Measurements from ENCODE around the gene OLFM3. TPM values are rescaled to one million over a fixed set of nuclear protein-coding genes. Genes with fewer than 3 reads are reported as not detected.

OLFM3 gene
- total RNA-seq, 4 donors from 2014 or later = 0.23 to 1.2 (median 0.34) TPM

GRCh38 chr1:101908980-101909379, 87.7 kb downstream of the OLFM3 start:
- H3K9me3 ChIP-seq = no peaks in the 10 kb centered on the region
- intact Hi-C loops (cut with DNase I) = no loop called here
- H3K27me3 ChIP-seq = no peaks in the 10 kb centered on the region
- no peaks in the 10 kb centered on the region for H3K4me1 ChIP-seq
- H3K4me3 ChIP-seq = no peak overlapping the region
- H3K27ac ChIP-seq (replicated peaks in 1 of 4) = no peak overlapping the region
- TF ChIP-seq POLR2A (IDR thresholded peaks at IDR 0.05; ENCODE audit: low read depth) (no peak), CTCF (IDR thresholded peaks at IDR 0.05) (no peak), POLR2AphosphoS5 (IDR thresholded peaks at IDR 0.05) (no peak), EP300 (IDR thresholded peaks at IDR 0.05) (no peak)
- no peaks in the 10 kb centered on the region for H3K36me3 ChIP-seq
- no peak for DNase-seq (ENCODE audit: extremely low spot score)

- no peaks in the 10 kb centered on the region for H3K36me3 ChIP-seq
- no peaks in the 10 kb centered on the region for H3K4me1 ChIP-seq
- H3K27me3 ChIP-seq = no peaks in the 10 kb centered on the region
- H3K4me3 ChIP-seq = no peak overlapping the region
- H3K27ac ChIP-seq (replicated peaks in 1 of 4) = no peak overlapping the region
- intact Hi-C loops (cut with DNase I) = no loop called here
- WGBS = 74% methylated on average over 2 of the region's 2 CpGs
- no peaks in the 10 kb centered on the region for H3K9me3 ChIP-seq
- TF ChIP-seq POLR2A (IDR thresholded peaks at IDR 0.05; ENCODE audit: low read depth) (no peak), CTCF (IDR thresholded peaks at IDR 0.05) (no peak), EP300 (IDR thresholded peaks at IDR 0.05) (no peak), POLR2AphosphoS5 (IDR thresholded peaks at IDR 0.05) (no peak)
- no peak for DNase-seq (ENCODE audit: extremely low spot score)
Observed at GRCh38 chr1:101907264-101907663, 89.5 kb downstream of the OLFM3 start.

GRCh38 chr1:101905283-101905835, 91.4 kb downstream of the OLFM3 start:
- Histone ChIP-seq H3K9me3 (no peaks in the 10 kb centered on the region), H3K4me3 (no peak overlapping the region), H3K27ac (replicated peaks in 1 of 4) (no peak overlapping the region), H3K36me3 (no peaks in the 10 kb centered on the region), H3K4me1 (no peaks in the 10 kb centered on the region), H3K27me3 (no peaks in the 10 kb centered on the region)
- no peak for DNase-seq (ENCODE audit: extremely low spot score)
- intact Hi-C loops (cut with DNase I) = no loop called here
- no peak for TF ChIP-seq POLR2A (IDR thresholded peaks at IDR 0.05; ENCODE audit: low read depth)
- no peak for TF ChIP-seq CTCF (IDR thresholded peaks at IDR 0.05)
- no peak for TF ChIP-seq EP300 (IDR thresholded peaks at IDR 0.05)
- TF ChIP-seq POLR2AphosphoS5 (IDR thresholded peaks at IDR 0.05) = no peak
- 66% methylated on average over 2 of the region's 2 CpGs for WGBS

- 70% methylated on average over 1 of the region's 1 CpG for WGBS
- no peaks in the 10 kb centered on the region for H3K27me3 ChIP-seq
- no peak overlapping the region for H3K4me3 ChIP-seq
- H3K4me1 ChIP-seq = no peaks in the 10 kb centered on the region
- DNase-seq (ENCODE audit: extremely low spot score) = no peak
- H3K9me3 ChIP-seq = no peaks in the 10 kb centered on the region
- H3K27ac ChIP-seq (replicated peaks in 1 of 4) = no peak overlapping the region
- intact Hi-C loops (cut with DNase I) = no loop called here
- no peak for TF ChIP-seq EP300 (IDR thresholded peaks at IDR 0.05)
- no peak for TF ChIP-seq CTCF (IDR thresholded peaks at IDR 0.05)
- no peak for TF ChIP-seq POLR2AphosphoS5 (IDR thresholded peaks at IDR 0.05)
- no peak for TF ChIP-seq POLR2A (IDR thresholded peaks at IDR 0.05; ENCODE audit: low read depth)
- no peaks in the 10 kb centered on the region for H3K36me3 ChIP-seq
Observed at GRCh38 chr1:101902199-101902598, 94.5 kb downstream of the OLFM3 start.

- DNase-seq (ENCODE audit: extremely low spot score) = no peak
- Histone ChIP-seq H3K4me3 (no peak overlapping the region), H3K27ac (replicated peaks in 1 of 4) (no peak overlapping the region), H3K27me3 (no peaks in the 10 kb centered on the region), H3K4me1 (no peaks in the 10 kb centered on the region), H3K9me3 (no peaks in the 10 kb centered on the region), H3K36me3 (no peaks in the 10 kb centered on the region)
- intact Hi-C loops (cut with DNase I) = no loop called here
- 91% methylated on average over 2 of the region's 2 CpGs for WGBS
- TF ChIP-seq EP300 (IDR thresholded peaks at IDR 0.05) = no peak
- TF ChIP-seq POLR2AphosphoS5 (IDR thresholded peaks at IDR 0.05) = no peak
- no peak for TF ChIP-seq CTCF (IDR thresholded peaks at IDR 0.05)
- no peak for TF ChIP-seq POLR2A (IDR thresholded peaks at IDR 0.05; ENCODE audit: low read depth)
Observed at GRCh38 chr1:101898137-101898536, 98.6 kb downstream of the OLFM3 start.

Data from esophagus muscularis mucosa (tissue), 4 donors.